ENCODE data around the gene CELA3B. TPM values are rescaled to one million over a fixed set of nuclear protein-coding genes. Genes with fewer than 3 reads are reported as not detected.
A peak's percentile ranks its signal among the peaks of the same experiment; 100 is the strongest.
"Not testable (repeated sequence)": the region's sequence is repeated elsewhere in the genome, so short reads cannot be mapped to it uniquely, and the experiment has no call there.

Gene CELA3B
- total and polyA plus RNA-seq, 10 donors, result 0.08 to 1.8 (median 0.49) TPM; not detected in 4

- H3K27me3 ChIP-seq (replicated peaks in 1 of 7); H3K36me3 ChIP-seq; H3K9me3 ChIP-seq; intact Hi-C loops (cut with DNase I; ENCODE audit: low total_unique reads); H3K4me3 ChIP-seq; H3K4me1 ChIP-seq; H3K27ac ChIP-seq: not testable (repeated sequence)
- peak; percentile 24 for DNase-seq
- 81 to 87% (median 84%) methylated on average over 3 of the region's 3 CpGs for WGBS, 5 donors
Observed at GRCh38 chr1:21996663-21996970, 19.8 kb downstream of the CELA3B start.

GRCh38 chr1:21997891-21998623, 21.2 kb downstream of the CELA3B start:
- DNase-seq; H3K27me3 ChIP-seq (replicated peaks in 1 of 7); H3K9me3 ChIP-seq; intact Hi-C loops (cut with DNase I; ENCODE audit: low total_unique reads); H3K27ac ChIP-seq; H3K36me3 ChIP-seq; H3K4me1 ChIP-seq; H3K4me3 ChIP-seq: not testable (repeated sequence)
- WGBS, 5 donors, result 31 to 58% (median 46%) methylated on average over 9 of the region's 9 CpGs

- H3K36me3 ChIP-seq; DNase-seq; intact Hi-C loops (cut with DNase I; ENCODE audit: low total_unique reads); H3K9me3 ChIP-seq; H3K27me3 ChIP-seq (replicated peaks in 1 of 7); H3K4me1 ChIP-seq; H3K27ac ChIP-seq; H3K4me3 ChIP-seq: not testable (repeated sequence)
- 63 to 75% (median 74%) methylated on average over 12 to 15 of the region's 15 CpGs for WGBS, 5 donors
Observed at GRCh38 chr1:21998624-21999294, 21.9 kb downstream of the CELA3B start.

GRCh38 chr1:21999645-22000044, 22.8 kb downstream of the CELA3B start:
- WGBS, 5 donors, result 70 to 81% (median 80%) methylated on average over 3 to 7 of the region's 7 CpGs
- H3K4me1 ChIP-seq; H3K27me3 ChIP-seq (replicated peaks in 1 of 7); intact Hi-C loops (cut with DNase I; ENCODE audit: low total_unique reads); H3K36me3 ChIP-seq; H3K4me3 ChIP-seq; H3K27ac ChIP-seq; H3K9me3 ChIP-seq; DNase-seq: not testable (repeated sequence)

- Histone ChIP-seq H3K4me1 (peaks cover 0 to 3% (median 0%) of the 10 kb centered on the region in 6 donors), H3K27ac (no peak within 1 kb of the TSS), H3K4me3 (no peak within 1 kb of the TSS), H3K27me3 (replicated peaks in 1 of 7) (no peaks in the 10 kb centered on the region), H3K36me3 (no peaks in the 10 kb centered on the region), H3K9me3 (no peaks in the 10 kb centered on the region)
- TF ChIP-seq POLR2A (IDR thresholded peaks at IDR 0.05) (no peak), CTCF (IDR thresholded peaks at IDR 0.05 in 8 of 11, conservative IDR thresholded peaks at IDR 0.05 in 3 of 11) (no peak), POLR2AphosphoS5 (IDR thresholded peaks at IDR 0.05) (no peak)
- no peak for DNase-seq
- intact Hi-C loops (cut with DNase I; ENCODE audit: low total_unique reads), result no loop called here
- 79 to 93% (median 84%) methylated on average over 5 of the region's 5 CpGs for WGBS, 5 donors
Observed at GRCh38 chr1:22001409-22001808, 24.6 kb downstream of the CELA3B start, which contains the start of gene CELA3A. CELA3A (plus strand) TSS chr1:22001657; CDS start chr1:22001675, 18 bp downstream.

- H3K4me3 ChIP-seq; H3K27me3 ChIP-seq (replicated peaks in 1 of 7); H3K9me3 ChIP-seq; intact Hi-C loops (cut with DNase I; ENCODE audit: low total_unique reads); H3K27ac ChIP-seq; H3K4me1 ChIP-seq; H3K36me3 ChIP-seq: not testable (repeated sequence)
- peak; percentile 18 for DNase-seq
- WGBS, 5 donors, result 71 to 94% (median 82%) methylated on average over 3 to 5 of the region's 5 CpGs
Observed at GRCh38 chr1:22002461-22002860, 25.6 kb downstream of the CELA3B start.

GRCh38 chr1:22002875-22003274, 26.1 kb downstream of the CELA3B start:
- H3K36me3 ChIP-seq; H3K9me3 ChIP-seq; H3K4me3 ChIP-seq; H3K4me1 ChIP-seq; DNase-seq; intact Hi-C loops (cut with DNase I; ENCODE audit: low total_unique reads); H3K27ac ChIP-seq; H3K27me3 ChIP-seq (replicated peaks in 1 of 7): not testable (repeated sequence)
- WGBS, 5 donors, result 82 to 96% (median 92%) methylated on average over 7 to 8 of the region's 8 CpGs

- H3K36me3 ChIP-seq; intact Hi-C loops (cut with DNase I; ENCODE audit: low total_unique reads); H3K9me3 ChIP-seq; H3K4me1 ChIP-seq; H3K27ac ChIP-seq; H3K4me3 ChIP-seq; DNase-seq; H3K27me3 ChIP-seq (replicated peaks in 1 of 7): not testable (repeated sequence)
- WGBS, 5 donors, result 87 to 100% (median 91%) methylated on average over 2 to 3 of the region's 3 CpGs
Observed at GRCh38 chr1:22003959-22004358, 27.1 kb downstream of the CELA3B start.
